ENCODE measurements around the gene PTCD2.

The PTCD2 gene

DNA sequence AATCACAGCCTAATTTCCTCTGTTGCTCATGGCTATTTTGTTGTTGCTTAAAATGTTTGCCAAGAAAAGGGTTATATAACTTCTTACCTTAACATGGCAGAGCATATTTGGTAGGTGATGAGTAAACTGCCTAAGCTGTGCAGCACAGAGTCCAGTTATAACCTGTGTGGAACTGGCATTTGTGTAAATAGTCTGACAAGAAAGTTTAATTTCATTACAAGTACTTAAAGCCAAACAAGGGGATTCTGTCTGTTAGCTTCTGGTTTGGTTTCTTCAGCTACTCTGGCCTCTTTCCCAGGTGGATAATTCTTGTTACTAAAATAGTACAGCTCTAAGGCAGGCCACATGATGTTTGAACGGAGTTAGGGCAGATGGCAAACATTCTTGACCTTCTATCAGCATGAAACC is 72.2 kb downstream of the PTCD2 start:
- in situ Hi-C loops (cut with HindIII; ENCODE audit: low pct_ligation_motif_present, low sequenced_read_pairs): no loop called here
- H3K27ac ChIP-seq: no peak overlapping the region

GRCh38 chr5:72393052-72393451 is 72.9 kb downstream of the PTCD2 start:
- Histone ChIP-seq H3K4me3 (ENCODE audit: low read depth, low read length) (no peak overlapping the region), H3K36me3 (replicated peaks) (no peaks in the 10 kb centered on the region), H3K27me3 (replicated peaks) (no peaks in the 10 kb centered on the region), H3K27ac (no peak overlapping the region)
- TF ChIP-seq CTCF (IDR thresholded peaks at IDR 0.05; ENCODE audit: low read depth, low read length, missing control alignments): no peak
- in situ Hi-C loops (cut with HindIII; ENCODE audit: low pct_ligation_motif_present, low sequenced_read_pairs): no loop called here
- DNase-seq: no peak

More for the DNA sequence above, 72.2 kb downstream of the PTCD2 start:
- Histone ChIP-seq H3K4me3 (ENCODE audit: low read depth, low read length) (no peak overlapping the region), H3K36me3 (replicated peaks) (no peaks in the 10 kb centered on the region), H3K27me3 (replicated peaks) (no peaks in the 10 kb centered on the region)
- DNase-seq: no peak
- TF ChIP-seq CTCF (IDR thresholded peaks at IDR 0.05; ENCODE audit: low read depth, low read length, missing control alignments): no peak

- in situ Hi-C loops (cut with HindIII; ENCODE audit: low pct_ligation_motif_present, low sequenced_read_pairs): no loop called here
- TF ChIP-seq CTCF (IDR thresholded peaks at IDR 0.05; ENCODE audit: low read depth, low read length, missing control alignments): peak; percentile 77
- DNase-seq: no peak
- Histone ChIP-seq H3K4me3 (ENCODE audit: low read depth, low read length) (no peak overlapping the region), H3K27me3 (replicated peaks) (no peaks in the 10 kb centered on the region), H3K27ac (no peak overlapping the region), H3K36me3 (replicated peaks) (no peaks in the 10 kb centered on the region)
Measured at GRCh38 chr5:72394688-72395087, 74.5 kb downstream of the PTCD2 start.

- no peak overlapping the region for H3K4me3 ChIP-seq (ENCODE audit: low read depth, low read length)
- TF ChIP-seq CTCF (IDR thresholded peaks at IDR 0.05; ENCODE audit: low read depth, low read length, missing control alignments): no peak
- no peak for DNase-seq
- no peak overlapping the region for H3K27ac ChIP-seq
- in situ Hi-C loops (cut with HindIII; ENCODE audit: low pct_ligation_motif_present, low sequenced_read_pairs): no loop called here
- H3K27me3 ChIP-seq (replicated peaks): no peaks in the 10 kb centered on the region
- H3K36me3 ChIP-seq (replicated peaks): no peaks in the 10 kb centered on the region
Measured at GRCh38 chr5:72397836-72398235, 77.7 kb downstream of the PTCD2 start.

DNA sequence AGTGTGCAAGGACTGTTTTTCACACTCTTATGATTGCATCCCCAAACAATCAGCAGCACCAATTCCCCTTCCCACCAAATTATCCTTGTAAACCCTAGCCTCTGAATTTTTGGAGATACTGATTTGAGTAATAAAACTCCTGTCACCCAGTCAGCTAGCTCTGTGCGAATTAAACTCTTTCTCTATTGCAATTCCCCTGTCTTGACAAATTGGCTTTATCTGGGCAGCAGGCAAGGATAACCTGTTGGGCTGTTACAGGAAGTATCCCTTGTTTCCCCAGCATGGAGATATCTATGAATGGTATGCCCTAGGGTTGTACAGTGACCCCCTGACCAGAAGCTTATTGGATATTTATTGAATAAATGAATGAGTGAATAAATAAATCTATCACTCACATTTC is 80.8 kb downstream of the PTCD2 start:
- no peak for DNase-seq
- in situ Hi-C loops (cut with HindIII; ENCODE audit: low pct_ligation_motif_present, low sequenced_read_pairs): no loop called here
- Histone ChIP-seq H3K27ac (no peak overlapping the region), H3K4me3 (ENCODE audit: low read depth, low read length) (no peak overlapping the region), H3K36me3 (replicated peaks) (no peaks in the 10 kb centered on the region), H3K27me3 (replicated peaks) (no peaks in the 10 kb centered on the region)
- no peak for TF ChIP-seq CTCF (IDR thresholded peaks at IDR 0.05; ENCODE audit: low read depth, low read length, missing control alignments)

DNA sequence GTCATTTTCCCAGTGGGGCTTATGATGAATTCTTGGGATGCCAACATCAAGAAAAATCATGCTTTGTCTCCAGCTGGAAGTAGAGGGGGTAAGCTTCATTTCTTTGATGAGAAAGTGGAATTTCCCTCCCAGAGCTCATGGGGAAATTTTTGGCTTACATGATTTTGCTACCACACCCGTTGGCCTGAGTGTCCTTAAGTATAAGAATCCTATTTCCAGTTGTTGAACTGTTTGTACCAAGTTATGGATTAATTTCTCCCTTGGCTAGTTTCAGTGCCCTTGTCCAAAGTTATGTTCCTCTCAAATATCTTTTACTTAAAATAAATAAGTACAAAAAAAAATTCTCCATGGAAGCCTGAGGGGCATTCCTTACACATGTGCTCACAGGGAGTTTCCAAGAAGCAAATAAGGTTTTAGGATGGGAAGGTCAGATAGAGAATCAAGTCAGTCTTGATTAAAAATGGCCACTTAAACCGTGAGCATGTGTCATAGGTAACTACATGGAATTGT is 82.3 kb downstream of the PTCD2 start:
- Histone ChIP-seq H3K4me3 (ENCODE audit: low read depth, low read length) (no peak overlapping the region), H3K27me3 (replicated peaks) (no peaks in the 10 kb centered on the region), H3K27ac (peak overlapping the region; percentile 42), H3K36me3 (replicated peaks) (no peaks in the 10 kb centered on the region)
- no peak for TF ChIP-seq CTCF (IDR thresholded peaks at IDR 0.05; ENCODE audit: low read depth, low read length, missing control alignments)
- DNase-seq: no peak
- in situ Hi-C loops (cut with HindIII; ENCODE audit: low pct_ligation_motif_present, low sequenced_read_pairs): no loop called here
